Liver (tissue), 9 donors: ENCODE measurements around the gene SMC4. TPM values are rescaled to one million over a fixed set of nuclear protein-coding genes. Genes with fewer than 3 reads are reported as not detected.

Experiments used
- DNase-seq: peaks from one replicate; pipeline ENCODE4 v3.0.0-alpha.2; 2017; ENCODE audit warnings: low spot score
- H3K27ac ChIP-seq, 2 donors: one replicate each; pipeline ENCODE4 v1.7.0; 2013; ENCODE audit warnings: inconsistent platforms in 2 of 2, low read length in 2 of 2, control low read depth in 1 of 2, low read depth in 1 of 2, mild to moderate bottlenecking in 1 of 2
- H3K27me3 ChIP-seq, 4 donors: one replicate each; pipeline versions ENCODE4 v1.6.1 to v1.7.0; 2013; ENCODE audit warnings: low read length in 3 of 4, inconsistent platforms in 1 of 4, mild to moderate bottlenecking in 1 of 4, moderate library complexity in 1 of 4; ENCODE audit not compliant: control insufficient read depth in 4 of 4, insufficient read depth in 4 of 4
- H3K36me3 ChIP-seq, 4 donors: one replicate each; pipeline versions ENCODE4 v1.6.1 to v1.7.0; 2013; ENCODE audit warnings: low read length in 3 of 4, mild to moderate bottlenecking in 3 of 4, low read depth in 1 of 4, moderate library complexity in 1 of 4; ENCODE audit not compliant: control insufficient read depth in 4 of 4, insufficient read depth in 3 of 4
- H3K4me1 ChIP-seq, 4 donors: one replicate each; pipeline versions ENCODE4 v1.6.1 to v1.7.0; 2013; ENCODE audit warnings: low read length in 3 of 4, mild to moderate bottlenecking in 3 of 4, moderate library complexity in 1 of 4; ENCODE audit not compliant: control insufficient read depth in 4 of 4, insufficient read depth in 4 of 4
- H3K4me3 ChIP-seq, 3 donors: one replicate each; pipeline versions ENCODE4 v1.6.1 to v1.7.0; 2013; ENCODE audit warnings: low read length in 3 of 3, control low read depth in 1 of 3, low read depth in 1 of 3, mild to moderate bottlenecking in 1 of 3
- H3K9ac ChIP-seq, 2 donors: one replicate each; pipeline ENCODE4 v1.7.0; 2013; ENCODE audit warnings: low read length in 2 of 2, mild to moderate bottlenecking in 2 of 2, moderate library complexity in 2 of 2, control low read depth in 1 of 2, low read depth in 1 of 2
- H3K9me3 ChIP-seq, 4 donors: one replicate each; pipeline versions ENCODE4 v1.6.1 to v1.7.0; 2013; ENCODE audit warnings: low read length in 3 of 4; ENCODE audit not compliant: control insufficient read depth in 4 of 4
- EGR1 ChIP-seq, 2 donors: IDR thresholded peaks; 2 replicates each; pipeline ENCODE4 v1.6.1; 2016 to 2018; ENCODE audit warnings: antibody characterized with exemption in 2 of 2, low read depth in 2 of 2
- FOXA1 ChIP-seq: IDR thresholded peaks from 2 replicates; pipeline ENCODE4 v1.6.1; 2016; ENCODE audit warnings: antibody characterized with exemption
- FOXA2 ChIP-seq: IDR thresholded peaks from 2 replicates; pipeline ENCODE4 v1.6.1; 2016; ENCODE audit warnings: antibody characterized with exemption
- GABPA ChIP-seq, 2 donors: IDR thresholded peaks in 1 of 2; conservative IDR thresholded peaks in 1 of 2; 2 replicates each; pipeline ENCODE4 v1.6.1; 2016; ENCODE audit warnings: antibody characterized with exemption in 2 of 2, mild to moderate bottlenecking in 1 of 2, moderate library complexity in 1 of 2
- HNF4A ChIP-seq, 2 donors: conservative IDR thresholded peaks; 2 replicates each; pipeline ENCODE4 v1.6.1; 2016; ENCODE audit warnings: antibody characterized with exemption in 2 of 2, mild to moderate bottlenecking in 2 of 2
- HNF4G ChIP-seq: IDR thresholded peaks from 2 replicates; pipeline ENCODE4 v1.6.1; 2016; ENCODE audit warnings: antibody characterized with exemption
- JUND ChIP-seq, 2 donors: IDR thresholded peaks; 2 replicates each; pipeline ENCODE4 v1.6.1; 2016; ENCODE audit warnings: antibody characterized with exemption in 2 of 2
- NR2F2 ChIP-seq: IDR thresholded peaks from 2 replicates; pipeline ENCODE4 v1.6.1; 2016; ENCODE audit warnings: antibody characterized with exemption
- RAD21 ChIP-seq, 2 donors: IDR thresholded peaks; 2 replicates each; pipeline ENCODE4 v1.6.1; 2016; ENCODE audit warnings: antibody characterized with exemption in 2 of 2, mild to moderate bottlenecking in 2 of 2
- TAF1 ChIP-seq: conservative IDR thresholded peaks from 2 replicates; pipeline ENCODE4 v1.6.1; 2016; ENCODE audit warnings: antibody characterized with exemption, mild to moderate bottlenecking
- WGBS: extraction: QIAGEN DNeasy Blood & Tissue Kit; methylation state at CpG from one replicate; pipeline ENCODE4 v1.1.7; 2013; 5-methylcytosine and 5-hydroxymethylcytosine counted together
- polyA plus RNA-seq, 2 donors: library from polyadenylated mRNA; stranded (reverse) in 1 of 2; unstranded in 1 of 2; fragments of 200-250 nt in 1 of 2; fragments of >200 nt in 1 of 2; fragmentation: Nextera tagmentation in 1 of 2; extraction: Ambion mirVana in 1 of 2; gene quantifications; one replicate each; pipeline versions ENCODE4 v1.2.1 to v1.2.3, GENCODE V29; 2013 to 2015
- total RNA-seq, 2 donors: library from RNA; depleted of rRNA; stranded (reverse); fragments of >200 nt; gene quantifications; one replicate each; pipeline ENCODE4 v1.2.3, GENCODE V29; 2014
- TF ChIP-seq, protein P1 (sequence below): IDR thresholded peaks from 2 replicates; pipeline ENCODE4 v1.6.1; 2016; ENCODE audit warnings: antibody characterized with exemption
- TF ChIP-seq, protein P2 (sequence below): fragments of 150-350 bp; IDR thresholded peaks from 2 replicates; pipeline ENCODE4 v1.5.1; 2017; ENCODE audit warnings: improper control_type of control experiment, low read depth, low read length; ENCODE audit not compliant: missing input control
- TF ChIP-seq, protein P3 (sequence below): IDR thresholded peaks from 2 replicates; pipeline ENCODE4 v1.6.1; 2016; ENCODE audit warnings: antibody characterized with exemption
- TF ChIP-seq, protein P4 (sequence below): IDR thresholded peaks from 2 replicates; pipeline ENCODE4 v1.6.1; 2016; ENCODE audit warnings: antibody characterized with exemption
- donor health status: healthy.
- donor health status: healthy.
- donor health status: healthy.
- donor health status: healthy.
- donor health status: healthy.

Gene SMC4
- total and polyA plus RNA-seq, 4 donors: 6.7 to 161 (median 17.1) TPM

DNA sequence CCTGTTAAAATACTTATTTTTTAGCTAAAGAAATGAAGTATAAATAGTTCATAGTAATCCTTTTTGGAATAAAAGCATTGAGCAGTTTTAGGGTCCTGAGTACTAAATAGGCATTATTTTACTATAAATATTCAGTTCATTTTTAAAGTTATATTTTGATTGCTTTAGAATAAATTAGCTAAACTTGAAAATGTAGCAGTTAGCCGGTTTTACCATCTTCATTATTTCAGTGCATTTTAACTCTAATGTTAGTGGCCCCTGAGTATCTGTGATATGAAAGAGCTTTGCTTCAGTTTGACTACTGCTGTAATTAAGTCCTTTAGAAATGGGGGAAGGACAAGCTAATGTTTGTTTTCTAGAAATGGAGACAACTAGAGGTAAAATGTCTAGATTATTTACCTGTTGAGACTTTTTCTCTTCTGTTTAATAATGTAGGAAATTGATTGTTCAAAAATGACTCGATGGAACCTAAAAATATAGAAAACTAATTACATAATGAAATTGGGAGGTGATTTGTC, 3.6 kb downstream of the SMC4 start:
- Histone ChIP-seq H3K27ac (no peak overlapping the region), H3K36me3 (no peaks in the 10 kb centered on the region), H3K4me1 (peaks cover 6 to 29% (median 13%) of the 10 kb centered on the region in 4 donors), H3K9me3 (no peaks in the 10 kb centered on the region), H3K4me3 (no peak overlapping the region), H3K27me3 (no peaks in the 10 kb centered on the region), H3K9ac (peak overlapping the region in 1 of 2 donors; percentile 30)
- 66% methylated on average over 2 of the region's 2 CpGs for WGBS
- DNase-seq: no peak
- TF ChIP-seq NR2F2: no peak

DNA sequence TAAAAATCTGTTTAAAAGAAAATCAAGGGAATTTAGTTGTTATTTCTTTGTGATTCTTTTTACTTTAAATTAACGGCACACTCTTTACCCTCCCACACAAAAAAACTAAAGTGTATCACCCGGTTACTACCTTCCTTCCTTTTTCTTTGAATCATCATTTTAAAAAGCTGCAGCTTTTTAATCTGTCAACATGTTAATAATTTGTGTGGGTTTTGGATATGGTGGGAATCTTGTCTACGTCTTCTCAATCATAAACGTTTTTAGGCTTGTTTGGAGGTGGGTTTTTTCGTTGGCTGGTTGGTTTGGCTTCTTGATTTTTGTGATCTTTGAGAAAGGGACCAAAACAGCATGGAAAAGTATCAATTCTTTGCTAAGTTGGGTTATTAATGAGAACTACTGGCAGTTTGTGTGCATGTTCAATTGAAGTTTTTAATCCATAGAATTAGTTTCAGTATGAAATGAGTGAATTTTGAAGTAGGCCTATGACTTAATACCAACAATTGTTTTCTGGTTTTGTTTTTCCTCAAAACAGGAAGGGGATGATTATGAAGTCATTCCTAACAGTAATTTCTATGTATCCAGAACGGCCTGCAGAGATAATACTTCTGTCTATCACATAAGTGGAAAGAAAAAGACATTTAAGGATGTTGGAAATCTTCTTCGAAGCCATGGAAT, 4.5 kb downstream of the SMC4 start:
- H3K9ac ChIP-seq: no peak overlapping the region
- H3K4me3 ChIP-seq: no peak overlapping the region

DNA sequence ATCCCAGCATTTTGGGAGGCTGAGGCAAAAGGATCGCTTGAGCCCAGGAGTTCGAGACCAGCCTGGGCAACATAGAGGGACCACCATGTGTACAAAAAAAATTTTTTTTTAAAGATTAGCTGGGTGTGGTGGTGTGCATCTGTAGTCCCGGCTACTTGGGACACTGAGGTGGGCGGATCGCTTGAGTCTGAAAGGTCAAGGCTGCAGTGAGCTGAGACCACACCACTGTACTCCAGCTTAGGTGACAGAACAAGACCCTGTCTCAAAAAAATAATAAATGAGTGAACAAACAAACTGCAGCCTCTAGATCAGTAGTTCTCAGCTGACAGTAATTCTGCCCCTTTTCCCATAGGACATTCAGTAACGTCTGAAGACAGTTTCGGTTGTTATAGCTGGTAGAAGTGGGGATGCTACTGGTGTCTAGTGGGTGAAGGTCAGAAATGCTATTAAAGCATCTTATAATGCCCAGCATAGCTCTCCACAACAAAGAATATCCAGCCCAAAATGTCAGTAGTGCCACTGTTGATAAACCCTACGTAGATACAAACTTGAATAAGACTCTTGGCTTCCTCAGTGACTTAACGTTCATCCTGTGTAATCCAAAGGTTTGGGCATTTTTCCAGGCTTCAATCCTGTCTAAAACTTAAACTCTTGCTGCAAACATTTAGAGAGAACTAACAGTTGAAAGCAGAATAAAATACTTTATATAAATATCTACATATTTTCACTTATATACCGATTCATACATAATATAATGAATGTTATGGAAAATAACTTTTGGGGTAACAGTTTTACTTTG, 10.6 kb downstream of the SMC4 start:
- TF ChIP-seq TAF1: no peak
- no peak for TF ChIP-seq HNF4A (conservative IDR thresholded peaks at IDR 0.05)
- TF ChIP-seq EGR1 (IDR thresholded peaks at IDR 0.05; ENCODE audit: low read depth in 2 of 2): no peak
- TF ChIP-seq JUND (IDR thresholded peaks at IDR 0.05): no peak
- TF ChIP-seq, protein P1, sequence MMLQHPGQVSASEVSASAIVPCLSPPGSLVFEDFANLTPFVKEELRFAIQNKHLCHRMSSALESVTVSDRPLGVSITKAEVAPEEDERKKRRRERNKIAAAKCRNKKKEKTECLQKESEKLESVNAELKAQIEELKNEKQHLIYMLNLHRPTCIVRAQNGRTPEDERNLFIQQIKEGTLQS: no peak
- TF ChIP-seq, protein P2, sequence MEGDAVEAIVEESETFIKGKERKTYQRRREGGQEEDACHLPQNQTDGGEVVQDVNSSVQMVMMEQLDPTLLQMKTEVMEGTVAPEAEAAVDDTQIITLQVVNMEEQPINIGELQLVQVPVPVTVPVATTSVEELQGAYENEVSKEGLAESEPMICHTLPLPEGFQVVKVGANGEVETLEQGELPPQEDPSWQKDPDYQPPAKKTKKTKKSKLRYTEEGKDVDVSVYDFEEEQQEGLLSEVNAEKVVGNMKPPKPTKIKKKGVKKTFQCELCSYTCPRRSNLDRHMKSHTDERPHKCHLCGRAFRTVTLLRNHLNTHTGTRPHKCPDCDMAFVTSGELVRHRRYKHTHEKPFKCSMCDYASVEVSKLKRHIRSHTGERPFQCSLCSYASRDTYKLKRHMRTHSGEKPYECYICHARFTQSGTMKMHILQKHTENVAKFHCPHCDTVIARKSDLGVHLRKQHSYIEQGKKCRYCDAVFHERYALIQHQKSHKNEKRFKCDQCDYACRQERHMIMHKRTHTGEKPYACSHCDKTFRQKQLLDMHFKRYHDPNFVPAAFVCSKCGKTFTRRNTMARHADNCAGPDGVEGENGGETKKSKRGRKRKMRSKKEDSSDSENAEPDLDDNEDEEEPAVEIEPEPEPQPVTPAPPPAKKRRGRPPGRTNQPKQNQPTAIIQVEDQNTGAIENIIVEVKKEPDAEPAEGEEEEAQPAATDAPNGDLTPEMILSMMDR: no peak
- TF ChIP-seq NR2F2: no peak
- H3K27ac ChIP-seq: no peak overlapping the region
- 88% methylated on average over 10 of the region's 10 CpGs for whole genome bisulfite sequencing
- no peaks in the 10 kb centered on the region for H3K4me1 ChIP-seq
- H3K4me3 ChIP-seq: no peak overlapping the region
- no peaks in the 10 kb centered on the region for H3K27me3 ChIP-seq
- H3K36me3 ChIP-seq: peaks cover 0 to 6% (median 2%) of the 10 kb centered on the region in 4 donors
- no peaks in the 10 kb centered on the region for H3K9me3 ChIP-seq
- DNase-seq: no peak
- no peak overlapping the region for H3K9ac ChIP-seq

More for the DNA sequence above, 4.5 kb downstream of the SMC4 start:
- WGBS: 61% methylated on average over 7 of the region's 7 CpGs
- no peaks in the 10 kb centered on the region for H3K9me3 ChIP-seq
- peaks cover 6 to 21% (median 7%) of the 10 kb centered on the region in 4 donors for H3K4me1 ChIP-seq
- no peaks in the 10 kb centered on the region for H3K36me3 ChIP-seq
- no peaks in the 10 kb centered on the region for H3K27me3 ChIP-seq
- DNase-seq: no peak
- H3K27ac ChIP-seq: no peak overlapping the region
- TF ChIP-seq HNF4A (conservative IDR thresholded peaks at IDR 0.05) (no peak), TAF1 (no peak), FOXA1 (no peak), RAD21 (IDR thresholded peaks at IDR 0.05) (no peak), FOXA2 (no peak), HNF4G (no peak), GABPA (IDR thresholded peaks at IDR 0.05 in 1 of 2, conservative IDR thresholded peaks at IDR 0.05 in 1 of 2) (no peak), EGR1 (IDR thresholded peaks at IDR 0.05; ENCODE audit: low read depth in 2 of 2) (no peak)
- TF ChIP-seq, protein P3, sequence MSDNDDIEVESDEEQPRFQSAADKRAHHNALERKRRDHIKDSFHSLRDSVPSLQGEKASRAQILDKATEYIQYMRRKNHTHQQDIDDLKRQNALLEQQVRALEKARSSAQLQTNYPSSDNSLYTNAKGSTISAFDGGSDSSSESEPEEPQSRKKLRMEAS: no peak
- TF ChIP-seq, protein P4, sequence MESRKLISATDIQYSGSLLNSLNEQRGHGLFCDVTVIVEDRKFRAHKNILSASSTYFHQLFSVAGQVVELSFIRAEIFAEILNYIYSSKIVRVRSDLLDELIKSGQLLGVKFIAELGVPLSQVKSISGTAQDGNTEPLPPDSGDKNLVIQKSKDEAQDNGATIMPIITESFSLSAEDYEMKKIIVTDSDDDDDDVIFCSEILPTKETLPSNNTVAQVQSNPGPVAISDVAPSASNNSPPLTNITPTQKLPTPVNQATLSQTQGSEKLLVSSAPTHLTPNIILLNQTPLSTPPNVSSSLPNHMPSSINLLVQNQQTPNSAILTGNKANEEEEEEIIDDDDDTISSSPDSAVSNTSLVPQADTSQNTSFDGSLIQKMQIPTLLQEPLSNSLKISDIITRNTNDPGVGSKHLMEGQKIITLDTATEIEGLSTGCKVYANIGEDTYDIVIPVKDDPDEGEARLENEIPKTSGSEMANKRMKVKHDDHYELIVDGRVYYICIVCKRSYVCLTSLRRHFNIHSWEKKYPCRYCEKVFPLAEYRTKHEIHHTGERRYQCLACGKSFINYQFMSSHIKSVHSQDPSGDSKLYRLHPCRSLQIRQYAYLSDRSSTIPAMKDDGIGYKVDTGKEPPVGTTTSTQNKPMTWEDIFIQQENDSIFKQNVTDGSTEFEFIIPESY: no peak
- TF ChIP-seq, protein P2: no peak
